Peyer's patch (tissue), 4 donors: Measurements from ENCODE around the gene PRPF4.

Experiments
- CTCF ChIP-seq, 6 experiments: fragments of 450-650 bp in 4 of 6; fragments of 200-600 bp in 2 of 6; sonication (generic) in 1 of 6; IDR thresholded peaks; one replicate each; pipeline ENCODE4 v1.5.1; 2017 to 2019; ENCODE audit warnings: antibody characterized with exemption in 6 of 6, mild to moderate bottlenecking in 3 of 6, moderate library complexity in 1 of 6
- POLR2A ChIP-seq, 2 donors: fragments of 450-650 bp; IDR thresholded peaks; one replicate each; pipeline ENCODE4 v1.5.1; 2017; ENCODE audit warnings: antibody characterized with exemption in 2 of 2, mild to moderate bottlenecking in 2 of 2, moderate library complexity in 2 of 2

- TF ChIP-seq CTCF (IDR thresholded peaks at IDR 0.05) (no peak), POLR2A (IDR thresholded peaks at IDR 0.05) (no peak)
Observed at GRCh38 chr9:113250807-113251206, 24.7 kb upstream of the PRPF4 start.
